BLaER1 treated with 17β-estradiol and CSF1 and Interleukin-3, amounts not matched to agents 10 nM and 100 nM (cell line): ENCODE data around the gene OAS3.

Experiments used
- H3K27ac ChIP-seq, 11 experiments: shearing (Covaris generic); formaldehyde crosslinking; 2 replicates each; pipeline ENCODE4 v1.8.1; 2022
- H3K27me3 ChIP-seq, 11 experiments: shearing (Covaris generic); formaldehyde crosslinking; 2 replicates each; pipeline ENCODE4 v1.8.1; 2022
- H3K36me3 ChIP-seq, 11 experiments: shearing (Covaris generic); formaldehyde crosslinking; 2 replicates each; pipeline ENCODE4 v1.8.1; 2022
- H3K4me1 ChIP-seq, 10 experiments: shearing (Covaris generic); formaldehyde crosslinking; 2 replicates each; pipeline ENCODE4 v1.8.1; 2022
- H3K4me2 ChIP-seq, 11 experiments: shearing (Covaris generic); formaldehyde crosslinking; 2 replicates each; pipeline ENCODE4 v1.8.1; 2022
- H3K4me3 ChIP-seq, 10 experiments: shearing (Covaris generic); formaldehyde crosslinking; 2 replicates each; pipeline ENCODE4 v1.8.1; 2022
- H3K9ac ChIP-seq, 11 experiments: shearing (Covaris generic); formaldehyde crosslinking; 2 replicates each; pipeline ENCODE4 v1.8.1; 2022
- H3K9me3 ChIP-seq, 11 experiments: shearing (Covaris generic); formaldehyde crosslinking; replicated peaks in 1 of 11; 2 replicates each; pipeline ENCODE4 v1.8.1; 2022
- H4K20me1 ChIP-seq, 11 experiments: shearing (Covaris generic); formaldehyde crosslinking; 2 replicates each; pipeline ENCODE4 v1.8.1; 2022
- Cebpa-rat ChIP-seq, 11 experiments: shearing (Covaris generic); IDR thresholded peaks; 2 replicates each; pipeline ENCODE4 v1.8.1; 2022

The OAS3 gene

GRCh38 chr12:112998987-112999767, 60.9 kb downstream of the OAS3 start:
- Histone ChIP-seq H3K27me3 (no peaks in the 10 kb centered on the region), H3K27ac (no peak overlapping the region), H3K4me1 (peaks cover 0 to 5% (median 0%) of the 10 kb centered on the region in 10 experiments; a peak in 1 of 20 replicates), H3K4me3 (no peak overlapping the region), H4K20me1 (no peaks in the 10 kb centered on the region), H3K4me2 (no peak overlapping the region; a peak in 1 of 22 replicates), H3K36me3 (peaks cover 0 to 84% (median 12%) of the 10 kb centered on the region in 11 experiments; a peak in 12 of 22 replicates), H3K9ac (no peak overlapping the region), H3K9me3 (peaks cover 12 to 17% (median 14%) of the 10 kb centered on the region in 11 experiments; a peak in 19 of 22 replicates)
- TF ChIP-seq Cebpa-rat (IDR thresholded peaks at IDR 0.05), result no peak

- no peaks in the 10 kb centered on the region for H3K27me3 ChIP-seq
- peaks cover 12 to 17% (median 14%) of the 10 kb centered on the region in 11 experiments; a peak in 19 of 22 replicates for H3K9me3 ChIP-seq
- no peak overlapping the region for H3K4me3 ChIP-seq
- no peak overlapping the region for H3K27ac ChIP-seq
- H3K36me3 ChIP-seq, result peaks cover 0 to 90% (median 12%) of the 10 kb centered on the region in 11 experiments; a peak in 12 of 22 replicates
- H3K4me1 ChIP-seq, result peaks cover 0 to 5% (median 0%) of the 10 kb centered on the region in 10 experiments; a peak in 1 of 20 replicates
- H3K9ac ChIP-seq, result no peak overlapping the region
- TF ChIP-seq Cebpa-rat (IDR thresholded peaks at IDR 0.05), result no peak
- H4K20me1 ChIP-seq, result no peaks in the 10 kb centered on the region
- H3K4me2 ChIP-seq, result no peak overlapping the region
Observed at GRCh38 chr12:113000433-113000832, 62.2 kb downstream of the OAS3 start.

- Histone ChIP-seq H3K27me3 (no peaks in the 10 kb centered on the region), H3K9me3 (peaks cover 12 to 16% (median 14%) of the 10 kb centered on the region in 11 experiments; a peak in 19 of 22 replicates), H3K4me2 (no peak overlapping the region), H3K4me3 (no peak overlapping the region), H3K36me3 (peaks cover 0 to 89% (median 12%) of the 10 kb centered on the region in 11 experiments; a peak in 12 of 22 replicates), H3K27ac (no peak overlapping the region), H3K4me1 (peaks cover 0 to 5% (median 0%) of the 10 kb centered on the region in 10 experiments; a peak in 1 of 20 replicates), H3K9ac (no peak overlapping the region), H4K20me1 (no peaks in the 10 kb centered on the region)
- TF ChIP-seq Cebpa-rat (IDR thresholded peaks at IDR 0.05), result no peak
Observed at GRCh38 chr12:113002155-113002554, 63.9 kb downstream of the OAS3 start.

GRCh38 chr12:113002676-113003075, 64.4 kb downstream of the OAS3 start:
- H3K9me3 ChIP-seq, result peaks cover 9 to 11% (median 10%) of the 10 kb centered on the region in 11 experiments; a peak in 19 of 22 replicates
- H3K36me3 ChIP-seq, result peaks cover 0 to 89% (median 10%) of the 10 kb centered on the region in 11 experiments; a peak in 12 of 22 replicates
- H3K4me1 ChIP-seq, result peaks cover 0 to 5% (median 0%) of the 10 kb centered on the region in 10 experiments; a peak in 1 of 20 replicates
- no peak overlapping the region for H3K27ac ChIP-seq
- H3K4me3 ChIP-seq, result no peak overlapping the region
- H3K9ac ChIP-seq, result no peak overlapping the region
- H3K4me2 ChIP-seq, result no peak overlapping the region
- H4K20me1 ChIP-seq, result no peaks in the 10 kb centered on the region
- H3K27me3 ChIP-seq, result no peaks in the 10 kb centered on the region
- no peak for TF ChIP-seq Cebpa-rat (IDR thresholded peaks at IDR 0.05)

GRCh38 chr12:113003636-113004035, 65.4 kb downstream of the OAS3 start:
- H3K4me1 ChIP-seq, result peaks cover 0 to 5% (median 0%) of the 10 kb centered on the region in 10 experiments; a peak in 1 of 20 replicates
- H3K4me3 ChIP-seq, result no peak overlapping the region
- H3K27me3 ChIP-seq, result no peaks in the 10 kb centered on the region
- no peak overlapping the region for H3K27ac ChIP-seq
- peaks cover 0 to 89% (median under 1%) of the 10 kb centered on the region in 11 experiments; a peak in 9 of 22 replicates for H3K36me3 ChIP-seq
- no peaks in the 10 kb centered on the region for H4K20me1 ChIP-seq
- H3K4me2 ChIP-seq, result no peak overlapping the region
- H3K9me3 ChIP-seq, result peaks cover 0 to 2% (median under 1%) of the 10 kb centered on the region in 11 experiments; a peak in 11 of 22 replicates
- TF ChIP-seq Cebpa-rat (IDR thresholded peaks at IDR 0.05), result no peak
- H3K9ac ChIP-seq, result no peak overlapping the region

GRCh38 chr12:113005762-113006161, 67.5 kb downstream of the OAS3 start:
- Histone ChIP-seq H3K27ac (no peak overlapping the region), H3K4me1 (no peaks in the 10 kb centered on the region), H3K4me3 (no peak overlapping the region), H4K20me1 (no peaks in the 10 kb centered on the region), H3K4me2 (no peak overlapping the region), H3K27me3 (no peaks in the 10 kb centered on the region), H3K36me3 (peaks cover 0 to 89% (median under 1%) of the 10 kb centered on the region in 11 experiments; a peak in 10 of 22 replicates), H3K9ac (no peak overlapping the region), H3K9me3 (peaks cover under 1 to 13% (median 3%) of the 10 kb centered on the region in 11 experiments; a peak in 20 of 22 replicates)
- TF ChIP-seq Cebpa-rat (IDR thresholded peaks at IDR 0.05), result no peak

- H3K9me3 ChIP-seq, result peaks cover 5 to 18% (median 7%) of the 10 kb centered on the region in 11 experiments
- peaks cover 0 to 90% (median 5%) of the 10 kb centered on the region in 11 experiments; a peak in 12 of 22 replicates for H3K36me3 ChIP-seq
- H3K27me3 ChIP-seq, result no peaks in the 10 kb centered on the region
- no peak for TF ChIP-seq Cebpa-rat (IDR thresholded peaks at IDR 0.05)
- no peaks in the 10 kb centered on the region for H4K20me1 ChIP-seq
- no peak overlapping the region for H3K4me3 ChIP-seq
- H3K27ac ChIP-seq, result no peak overlapping the region
- H3K9ac ChIP-seq, result no peak overlapping the region
- no peak overlapping the region for H3K4me2 ChIP-seq
- H3K4me1 ChIP-seq, result no peaks in the 10 kb centered on the region
Observed at GRCh38 chr12:113006206-113006605, 67.9 kb downstream of the OAS3 start.

GRCh38 chr12:113006641-113007040, 68.4 kb downstream of the OAS3 start:
- Histone ChIP-seq H3K36me3 (peaks cover 0 to 95% (median 9%) of the 10 kb centered on the region in 11 experiments; a peak in 12 of 22 replicates), H3K4me1 (peaks cover 0 to under 1% (median 0%) of the 10 kb centered on the region in 10 experiments; a peak in 1 of 20 replicates), H3K9me3 (peaks cover 10 to 22% (median 12%) of the 10 kb centered on the region in 11 experiments), H3K27me3 (no peaks in the 10 kb centered on the region), H3K27ac (no peak overlapping the region), H3K9ac (no peak overlapping the region), H3K4me2 (no peak overlapping the region), H4K20me1 (no peaks in the 10 kb centered on the region), H3K4me3 (no peak overlapping the region)
- no peak for TF ChIP-seq Cebpa-rat (IDR thresholded peaks at IDR 0.05)

GRCh38 chr12:113007166-113007565, 68.9 kb downstream of the OAS3 start:
- Histone ChIP-seq H3K36me3 (peaks cover 0 to 93% (median 10%) of the 10 kb centered on the region in 11 experiments; a peak in 12 of 22 replicates), H3K4me2 (no peak overlapping the region)

More at GRCh38 chr12:113007166-113007565, 68.9 kb downstream of the OAS3 start:
- Histone ChIP-seq H3K27me3 (no peaks in the 10 kb centered on the region), H3K4me3 (no peak overlapping the region), H3K4me1 (peaks cover 0 to 6% (median under 1%) of the 10 kb centered on the region in 10 experiments; a peak in 3 of 20 replicates), H3K9ac (no peak overlapping the region), H3K27ac (no peak overlapping the region), H4K20me1 (no peaks in the 10 kb centered on the region), H3K9me3 (peaks cover 11 to 22% (median 15%) of the 10 kb centered on the region in 11 experiments)
- no peak for TF ChIP-seq Cebpa-rat (IDR thresholded peaks at IDR 0.05)
